ENCODE measurements around the gene TBX18. TPM values are rescaled to one million over a fixed set of nuclear protein-coding genes. Genes with fewer than 3 reads are reported as not detected.

The TBX18 gene
- total RNA-seq (2011; cell fraction: chromatin; rRNA removed; ENCODE audit: low replicate concordance) = 48.3 and 55.1 TPM in 2 replicates
- total RNA-seq (2011; cell fraction: nucleolus; rRNA removed) = 26.8 and 27.0 TPM in 2 replicates
- total RNA-seq (2011; cell fraction: nucleoplasm; rRNA removed) = 29.4 and 61.1 TPM in 2 replicates
- 22.0 and 22.7 TPM in 2 replicates for total RNA-seq (2014; rRNA removed)
- total RNA-seq (2014; rRNA removed; fragmentation: Illumina TruSeq; extraction: Trizol) = 18.3 and 21.1 TPM in 2 replicates
- total RNA-seq (2015; rRNA removed; fragmentation: Illumina TruSeq; extraction: Trizol) = 18.1 and 20.7 TPM in 2 replicates
- total RNA-seq (2021) = 28.0 and 32.9 TPM in 2 replicates
- 36.1 and 41.4 TPM in 2 replicates for polyA plus RNA-seq (2011; rRNA removed)
- 32.0 and 43.8 TPM in 2 replicates for polyA plus RNA-seq (2011; cell fraction: cytosol; rRNA removed)
- 78.3 and 79.7 TPM in 2 replicates for polyA plus RNA-seq (2011; cell fraction: nucleus; rRNA removed)
- 18.2 and 18.7 TPM in 2 replicates for polyA plus RNA-seq (2012)
- polyA plus RNA-seq (2014; fragmentation: Illumina TruSeq; extraction: Trizol) = 17.6 and 22.8 TPM in 2 replicates
- polyA plus RNA-seq (2014; fragmentation: Nextera tagmentation; extraction: Ambion mirVana) = 1 to 10 TPM; 4.0 to 4.8 TPM
- polyA plus RNA-seq (2014; rRNA removed) = 19.2 and 26.8 TPM in 2 replicates
- 71.1 and 83.2 TPM in 2 replicates for polyA minus RNA-seq (2011; rRNA and poly(A)+ RNA removed)
- polyA minus RNA-seq (2011; cell fraction: cytosol; rRNA and poly(A)+ RNA removed) = 24.1 and 25.9 TPM in 2 replicates
- polyA minus RNA-seq (2011; cell fraction: nucleus; rRNA and poly(A)+ RNA removed) = 79.0 and 112 TPM in 2 replicates
- percentile 81 among the genes with signal in this experiment for Bru-seq, nascent RNA
- BruChase-seq, experiment 1, labeled RNA remaining after a 2-hour chase = percentile 86 among the genes with signal in this experiment
- percentile 82 among the genes with signal in this experiment for BruChase-seq, experiment 2, labeled RNA remaining after a 6-hour chase
- long read RNA-seq, experiment 1, full-length matches to known transcripts = 2 of 57 reads
- long read RNA-seq, experiment 1, partial matches to known transcripts = 9 of 57 reads
- long read RNA-seq, experiment 1, other reads (novel, unspliced or antisense) = 46 of 57 reads
- long read RNA-seq, experiment 2, partial matches to known transcripts = 3 of 16 reads
- long read RNA-seq, experiment 2, other reads (novel, unspliced or antisense) = 13 of 16 reads
- long read RNA-seq, experiment 3, partial matches to known transcripts = 1 of 10 reads
- long read RNA-seq, experiment 3, other reads (novel, unspliced or antisense) = 8 of 10 reads

DNA sequence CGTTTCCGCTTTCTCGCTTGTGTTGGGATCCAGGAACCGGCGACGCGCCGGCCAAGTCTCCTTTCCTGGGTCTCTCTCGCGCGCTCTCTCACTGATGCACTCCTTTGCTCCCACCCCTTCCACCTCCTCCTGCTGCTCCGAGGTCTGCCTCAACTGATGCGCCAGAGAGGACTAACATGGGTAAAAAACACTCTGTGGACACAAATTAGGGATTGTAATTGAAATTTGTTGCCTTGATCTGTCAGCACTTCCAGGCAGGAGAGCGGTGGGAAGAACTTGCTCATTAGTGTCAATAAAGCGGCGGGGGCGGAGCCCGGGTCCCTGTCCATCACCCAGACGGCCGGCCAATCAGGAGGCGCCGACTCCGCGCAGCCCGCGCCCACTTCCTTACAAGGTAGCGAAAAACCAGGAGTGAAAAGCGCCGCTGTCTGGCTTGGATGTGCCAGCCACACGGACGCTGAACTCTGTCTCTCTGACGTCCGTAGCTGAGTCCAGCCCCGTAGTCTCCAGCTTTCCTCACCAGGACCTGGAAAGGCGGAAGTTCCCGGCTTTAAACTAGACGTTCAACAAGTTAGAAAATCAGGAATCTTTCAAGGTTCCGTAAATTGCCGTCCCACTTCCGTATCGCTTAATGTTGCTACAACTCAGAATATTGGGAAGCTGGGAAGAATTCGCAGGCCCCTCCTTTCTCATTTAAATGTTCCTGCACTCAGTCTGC, at the start of gene TBX18:
TBX18 (minus strand) TSS at position 267 of the 718 bp plus-strand sequence. CDS start 417 bp downstream, outside the sequence.
- H3K27me3 ChIP-seq (ENCODE audit: control insufficient read depth in 2 of 2, insufficient read depth in 2 of 2, low read length in 2 of 2) = no peaks in the 10 kb centered on the region
- H3K36me3 ChIP-seq (ENCODE audit: control insufficient read depth, insufficient read depth, low read length) = peaks cover 10% of the 10 kb centered on the region; the same call in 1 of the 3 replicates
- peak within 1 kb of the TSS; percentile 86 to 97 for H3K9ac ChIP-seq (ENCODE audit: insufficient read depth in 1 of 2, low read depth in 2 of 2, low read length in 2 of 2)
- FAIRE-seq (peak; percentile 96), ATAC-seq (peak; percentile 87), DNase-seq (ENCODE audit: extremely low read depth in 1 of 4, low spot score in 3 of 4) (peak; percentile 93 to 98 (median 94))
- in situ Hi-C loops (cut with MboI) (loop anchor here (25.0 kb wide), 2 partner anchors 877 to 1923 kb away; no protein-coding TSS in a partner anchor), intact Hi-C loops (cut with micrococcal nuclease) (loop anchor here (5.0 to 10.0 kb wide), 2 partner anchors 360 to 537 kb away; partner anchors contain the start of gene CEP162)
- no peaks in the 10 kb centered on the region for H3K9me3 ChIP-seq (replicated peaks; ENCODE audit: control insufficient read depth, insufficient read depth, low read depth, low read length)
- under 1% methylated on average over 42 of the region's 42 CpGs for whole genome bisulfite sequencing (ENCODE audit: insufficient coverage, low coverage, missing lambda C conversion rate)
- BruUV-seq (replicated peaks) = TSS peak; percentile 84
- no peaks in the 10 kb centered on the region for H4K20me1 ChIP-seq (replicated peaks; ENCODE audit: control insufficient read depth, insufficient read depth, low read length)
- H3K4me1 ChIP-seq (replicated peaks in 1 of 2; ENCODE audit: control insufficient read depth in 2 of 2, insufficient read depth in 2 of 2, low read length in 2 of 2) = peaks cover 7 to 15% of the 10 kb centered on the region in 2 experiments; a peak in 3 of 5 replicates
- peaks cover 42% of the 10 kb centered on the region for H3K79me2 ChIP-seq (ENCODE audit: control insufficient read depth, insufficient read depth, low read length)
- H3K27ac ChIP-seq (ENCODE audit: extremely low read depth, low read depth, low read length) = peak within 1 kb of the TSS; percentile 87
- CTCF ChIA-PET (ENCODE audit: low intra/inter-chr PET ratio) = no interaction called here
- POLR2A ChIA-PET = interaction anchor here (0.6 to 4.3 kb wide), 3 partner anchors 11 to 730 kb away, joined by 3 to 35 read pairs (median 3); no protein-coding TSS in a partner anchor
- peak within 1 kb of the TSS; percentile 78 for H3K4me3 ChIP-seq
- H2AFZ ChIP-seq (ENCODE audit: low read depth, low read length) = peak within 1 kb of the TSS; percentile 97
- H3K4me2 ChIP-seq (ENCODE audit: insufficient read depth, low read length) = peak within 1 kb of the TSS; percentile 92
- no peaks in the 10 kb centered on the region for H3K9me1 ChIP-seq (ENCODE audit: control insufficient read depth, insufficient read depth, low read length)
- TF ChIP-seq, protein P1, sequence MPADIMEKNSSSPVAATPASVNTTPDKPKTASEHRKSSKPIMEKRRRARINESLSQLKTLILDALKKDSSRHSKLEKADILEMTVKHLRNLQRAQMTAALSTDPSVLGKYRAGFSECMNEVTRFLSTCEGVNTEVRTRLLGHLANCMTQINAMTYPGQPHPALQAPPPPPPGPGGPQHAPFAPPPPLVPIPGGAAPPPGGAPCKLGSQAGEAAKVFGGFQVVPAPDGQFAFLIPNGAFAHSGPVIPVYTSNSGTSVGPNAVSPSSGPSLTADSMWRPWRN (IDR thresholded peaks at IDR 0.05; ENCODE audit: low read depth) = no peak
- TF ChIP-seq TGIF2 (CRISPR knock-in tag; IDR thresholded peaks at IDR 0.05) (no peak), ZNF253 (CRISPR knock-in tag; conservative IDR thresholded peaks at IDR 0.05) (no peak), RAD21 (CRISPR knock-in tag; conservative IDR thresholded peaks at IDR 0.05 in 1 of 2, IDR thresholded peaks at IDR 0.05 in 1 of 2) (no peak; a peak in 1 of 4 replicates), RBM22 (IDR thresholded peaks at IDR 0.05; ENCODE audit: low read depth, low read length, poor library complexity, severe bottlenecking) (no peak), ZNF140 (CRISPR knock-in tag; IDR thresholded peaks at IDR 0.05) (no peak), FOXM1 (IDR thresholded peaks at IDR 0.05; ENCODE audit: low read depth) (peak; percentile 68; the same call in 1 of the 2 replicates), FOXM1 (CRISPR knock-in tag; IDR thresholded peaks at IDR 0.05; ENCODE audit: low read depth) (no peak), ELF4 (CRISPR knock-in tag; IDR thresholded peaks at IDR 0.05) (no peak), KLF13 (tag; IDR thresholded peaks at IDR 0.05; ENCODE audit: borderline replicate concordance, low read depth) (no peak), NELFE (IDR thresholded peaks at IDR 0.05; ENCODE audit: insufficient read depth, insufficient read length) (no peak), NR4A1 (CRISPR knock-in tag; IDR thresholded peaks at IDR 0.05) (no peak), NR4A1 (tag; IDR thresholded peaks at IDR 0.05) (no peak)
- TF ChIP-seq, protein P2, sequence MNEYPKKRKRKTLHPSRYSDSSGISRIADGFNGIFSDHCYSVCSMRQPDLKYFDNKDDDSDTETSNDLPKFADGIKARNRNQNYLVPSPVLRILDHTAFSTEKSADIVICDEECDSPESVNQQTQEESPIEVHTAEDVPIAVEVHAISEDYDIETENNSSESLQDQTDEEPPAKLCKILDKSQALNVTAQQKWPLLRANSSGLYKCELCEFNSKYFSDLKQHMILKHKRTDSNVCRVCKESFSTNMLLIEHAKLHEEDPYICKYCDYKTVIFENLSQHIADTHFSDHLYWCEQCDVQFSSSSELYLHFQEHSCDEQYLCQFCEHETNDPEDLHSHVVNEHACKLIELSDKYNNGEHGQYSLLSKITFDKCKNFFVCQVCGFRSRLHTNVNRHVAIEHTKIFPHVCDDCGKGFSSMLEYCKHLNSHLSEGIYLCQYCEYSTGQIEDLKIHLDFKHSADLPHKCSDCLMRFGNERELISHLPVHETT (CRISPR knock-in tag; conservative IDR thresholded peaks at IDR 0.05 in 1 of 2, IDR thresholded peaks at IDR 0.05 in 1 of 2) = no peak
